ENCODE measurements around the gene RNF223. TPM values are rescaled to one million over a fixed set of nuclear protein-coding genes. Genes with fewer than 3 reads are reported as not detected.
"Not testable (repeated sequence)": the region's sequence is repeated elsewhere in the genome, so short reads cannot be mapped to it uniquely, and the experiment has no call there.

Gene RNF223
- total and polyA plus RNA-seq, 12 donors, result not detected

- Histone ChIP-seq H3K9me3 (no peaks in the 10 kb centered on the region), H3K4me1 (peaks cover 0 to 28% (median 21%) of the 10 kb centered on the region in 9 donors), H3K27me3 (peaks cover 18 to 66% (median 56%) of the 10 kb centered on the region in 7 donors), H3K27ac (no peak overlapping the region), H3K4me3 (peak overlapping the region in 4 of 10 donors; percentile 55 to 63 (median 62)), H3K36me3 (peaks cover 0 to 22% (median 0%) of the 10 kb centered on the region in 9 donors)
- intact Hi-C loops (cut with DNase I), result no loop called here
- WGBS, 2 donors, result 20 to 23% methylated on average over 24 of the region's 24 CpGs
- TF ChIP-seq CTCF (IDR thresholded peaks at IDR 0.05), result no peak
- DNase-seq, result no peak
- ATAC-seq, result peak in 2 of 8 donors; percentile 3 to 4
Observed at GRCh38 chr1:1058088-1058905, 15.8 kb downstream of the RNF223 start.

GRCh38 chr1:1057769-1058087 lies 16.4 kb downstream of the RNF223 start:
- intact Hi-C loops (cut with DNase I); H3K27ac ChIP-seq; H3K9me3 ChIP-seq; DNase-seq; ATAC-seq; H3K4me3 ChIP-seq: not testable (repeated sequence)
- 58 to 69% methylated on average over 15 of the region's 15 CpGs for WGBS, 2 donors
- Histone ChIP-seq H3K4me1 (peaks cover 0 to 27% (median 18%) of the 10 kb centered on the region in 9 donors), H3K36me3 (peaks cover 0 to 28% (median 0%) of the 10 kb centered on the region in 9 donors), H3K27me3 (peaks cover 18 to 61% (median 50%) of the 10 kb centered on the region in 7 donors)

GRCh38 chr1:1055841-1056736 lies 18.0 kb downstream of the RNF223 start:
- intact Hi-C loops (cut with DNase I), result no loop called here
- no peak for TF ChIP-seq CTCF (IDR thresholded peaks at IDR 0.05)
- no peak overlapping the region for H3K27ac ChIP-seq
- ATAC-seq (no peak), DNase-seq (no peak)
- peaks cover 0 to 21% (median 13%) of the 10 kb centered on the region in 9 donors for H3K4me1 ChIP-seq
- H3K4me3 ChIP-seq, result no peak overlapping the region
- H3K27me3 ChIP-seq, result peaks cover 18 to 44% (median 37%) of the 10 kb centered on the region in 7 donors
- 87% methylated on average over 48 to 50 of the region's 50 CpGs for WGBS, 2 donors
- no peaks in the 10 kb centered on the region for H3K9me3 ChIP-seq
- H3K36me3 ChIP-seq, result peaks cover 0 to 44% (median 0%) of the 10 kb centered on the region in 9 donors

- peaks cover 0 to 19% (median 12%) of the 10 kb centered on the region in 9 donors for H3K4me1 ChIP-seq
- ATAC-seq (no peak), DNase-seq (no peak)
- peaks cover 10 to 33% (median 25%) of the 10 kb centered on the region in 7 donors for H3K27me3 ChIP-seq
- peaks cover 0 to 55% (median 0%) of the 10 kb centered on the region in 9 donors for H3K36me3 ChIP-seq
- 89 to 91% methylated on average over 23 of the region's 23 CpGs for WGBS, 2 donors
- H3K4me3 ChIP-seq, result no peak overlapping the region
- H3K27ac ChIP-seq, result no peak overlapping the region
- no peaks in the 10 kb centered on the region for H3K9me3 ChIP-seq
- intact Hi-C loops (cut with DNase I), result no loop called here
- TF ChIP-seq CTCF (IDR thresholded peaks at IDR 0.05), result no peak
Observed at GRCh38 chr1:1054971-1055370, 19.1 kb downstream of the RNF223 start.

All from heart right ventricle (tissue), 16 donors.